Measurements from ENCODE around the gene CTCF.

GRCh38 chr16:67641779-67642708 lies 79.7 kb downstream of the CTCF start:
- TF ChIP-seq CTCF (conservative IDR thresholded peaks at IDR 0.05) (no peak), ZFX (IDR thresholded peaks at IDR 0.05) (no peak)

All from C4-2B (cell line).